NCI-H2196 treated with DMSO at 0.1 percent for 48 hours (cell line): ENCODE results near the gene ARHGEF26.

Source experiments
- DNase-seq: peaks from one replicate; lab custom pipeline; 2025; ENCODE audit not compliant: unreplicated experiment; lab: John Stamatoyannopoulos, UW

ARHGEF26 gene

DNA sequence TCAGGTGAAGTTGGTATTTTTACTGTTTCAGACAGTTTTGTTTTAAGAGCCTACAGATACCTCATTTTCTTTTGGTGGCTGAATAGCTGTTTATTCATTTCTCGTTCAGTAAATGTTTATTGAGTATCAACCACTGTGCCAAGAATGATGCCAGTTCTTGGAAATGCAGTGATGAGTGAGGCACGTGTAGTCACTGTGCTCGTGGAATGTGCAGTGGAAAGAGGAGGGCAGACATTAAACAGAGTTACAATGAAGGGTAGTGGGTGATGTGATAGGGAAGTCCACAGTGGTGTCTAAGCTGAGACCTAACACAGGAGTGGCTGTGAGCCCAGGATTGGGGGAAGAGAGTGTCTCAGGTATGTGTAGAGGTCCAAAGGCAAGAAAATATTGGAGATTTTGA, 73.7 kb downstream of the ARHGEF26 start:
- DNase-seq, result no peak

- DNase-seq, result no peak
Observed at GRCh38 chr3:154195620-154196356, 74.6 kb downstream of the ARHGEF26 start.

- no peak for DNase-seq
Observed at GRCh38 chr3:154197751-154198150, 76.6 kb downstream of the ARHGEF26 start.

- DNase-seq, result no peak
Observed at GRCh38 chr3:154209499-154209898, 88.3 kb downstream of the ARHGEF26 start.

DNA sequence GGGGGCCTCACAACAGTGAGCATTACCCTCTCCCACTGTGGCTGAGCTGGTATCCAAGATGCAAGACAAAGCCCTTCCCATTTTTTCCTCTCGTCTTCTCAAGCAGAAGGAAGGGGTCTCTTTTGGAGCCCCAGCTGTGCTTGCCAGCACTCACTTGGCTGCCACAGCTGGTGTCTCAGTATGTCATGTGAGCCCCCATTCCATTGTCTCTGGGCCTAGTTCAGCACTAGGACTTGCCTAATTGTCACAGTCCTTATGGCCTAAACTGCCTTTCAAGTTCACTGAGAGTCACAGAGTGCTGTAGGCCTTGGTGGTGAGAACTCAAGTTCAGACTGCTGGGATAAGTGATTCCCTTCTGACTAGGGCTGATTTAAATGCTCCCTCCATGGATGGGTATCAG, 89.8 kb downstream of the ARHGEF26 start:
- DNase-seq, result no peak

GRCh38 chr3:154214306-154214705, 93.1 kb downstream of the ARHGEF26 start:
- no peak for DNase-seq

GRCh38 chr3:154217671-154218070, 96.5 kb downstream of the ARHGEF26 start:
- no peak for DNase-seq

DNA sequence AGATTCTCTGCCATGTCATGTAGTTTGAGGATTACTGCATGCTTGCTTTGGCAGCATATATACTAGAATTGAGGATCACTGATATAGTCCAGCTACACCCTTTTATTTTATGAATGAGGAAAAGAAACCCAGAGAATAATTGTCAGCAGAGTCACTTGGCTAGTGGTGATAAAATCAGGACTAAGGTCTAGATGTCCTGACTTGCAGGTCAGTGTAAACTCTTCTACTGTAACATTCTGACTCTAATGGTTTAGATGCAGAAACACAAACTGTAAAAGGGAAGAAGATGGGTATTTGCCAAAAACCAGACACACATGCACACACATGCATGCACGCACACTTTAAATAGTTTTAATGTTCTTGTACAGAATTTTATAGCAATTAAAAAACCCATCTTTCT, 97.5 kb downstream of the ARHGEF26 start:
- DNase-seq, result no peak

DNA sequence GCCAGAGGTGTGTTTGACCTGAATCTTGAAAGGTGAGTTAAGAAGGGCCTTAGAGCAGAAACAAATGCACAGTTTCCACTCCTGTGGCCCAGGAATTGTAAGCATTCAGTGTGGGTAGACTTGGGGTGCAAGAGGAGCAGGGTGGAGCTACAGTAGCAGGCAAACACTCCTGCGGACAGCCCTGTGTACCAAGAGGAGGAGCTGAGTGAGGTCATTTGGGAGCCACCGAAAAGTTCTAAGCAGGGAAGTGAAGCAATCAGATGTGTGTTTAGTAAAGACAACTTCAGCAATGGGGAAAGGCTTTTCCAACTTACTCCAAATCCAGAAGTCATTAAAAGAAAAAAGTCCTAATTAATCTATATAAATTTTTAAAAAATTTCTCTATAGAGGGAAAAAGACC, 99.3 kb downstream of the ARHGEF26 start:
- DNase-seq, result no peak

GRCh38 chr3:154223519-154223918, 102.3 kb downstream of the ARHGEF26 start:
- DNase-seq, result no peak

DNA sequence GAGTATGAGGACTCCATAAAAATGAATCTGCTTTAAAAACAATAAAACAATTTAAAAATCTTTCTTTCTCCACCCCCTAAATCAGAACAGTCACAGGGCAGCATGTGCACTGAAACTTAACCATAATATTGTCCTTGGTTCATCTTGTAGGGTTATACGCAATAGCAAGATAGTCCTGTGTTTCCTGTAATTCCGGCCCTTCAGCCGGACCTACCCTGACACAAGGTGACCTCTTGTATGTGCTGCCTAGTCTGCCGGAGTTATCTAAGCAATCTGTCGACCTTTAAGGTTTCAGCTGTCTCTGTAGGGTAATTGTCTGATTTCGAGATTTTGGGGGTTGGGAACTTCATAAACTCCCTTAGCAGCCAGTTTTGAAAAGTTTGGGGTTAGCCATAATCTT, 103.2 kb downstream of the ARHGEF26 start:
- DNase-seq, result no peak

- no peak for DNase-seq
Observed at GRCh38 chr3:154224866-154225265, 103.7 kb downstream of the ARHGEF26 start.

DNA sequence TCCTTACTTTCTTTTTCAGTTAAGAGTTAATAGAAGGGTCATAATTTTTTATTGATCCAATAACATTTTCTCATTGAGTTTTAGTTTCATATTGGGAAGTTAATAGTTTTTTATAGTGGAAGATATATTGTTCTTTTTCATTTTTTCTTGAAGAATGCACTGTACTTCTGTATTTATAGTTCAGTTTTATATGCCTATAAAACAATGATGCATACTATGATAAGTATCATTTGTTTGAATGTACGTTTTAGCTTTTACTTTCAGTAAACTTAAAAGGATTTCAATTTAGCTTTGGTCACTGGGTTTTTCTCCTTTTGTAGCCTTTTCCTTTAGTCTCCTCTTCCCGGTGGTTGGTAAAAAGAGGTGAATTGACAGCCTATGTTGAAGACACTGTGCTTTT, 104.3 kb downstream of the ARHGEF26 start:
- DNase-seq, result no peak

DNA sequence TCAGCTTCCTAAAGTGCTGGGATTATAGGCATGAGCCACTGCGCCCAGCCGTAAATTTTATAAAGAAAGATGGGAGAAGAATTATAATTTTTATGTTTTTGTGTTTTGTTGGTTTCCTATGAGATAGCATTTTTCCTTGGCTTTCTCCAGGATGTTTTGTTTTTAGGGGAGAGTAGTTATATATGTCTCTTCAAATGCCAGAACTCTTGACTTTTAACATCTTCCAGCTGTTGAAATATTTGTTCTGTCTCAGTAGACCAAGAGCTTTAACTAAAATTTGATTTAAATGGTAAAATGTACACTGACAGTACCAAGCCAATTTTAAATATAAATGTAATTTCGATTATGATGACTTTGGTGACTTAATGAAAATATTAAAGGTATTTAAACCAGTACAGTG, 106.3 kb downstream of the ARHGEF26 start:
- no peak for DNase-seq

DNA sequence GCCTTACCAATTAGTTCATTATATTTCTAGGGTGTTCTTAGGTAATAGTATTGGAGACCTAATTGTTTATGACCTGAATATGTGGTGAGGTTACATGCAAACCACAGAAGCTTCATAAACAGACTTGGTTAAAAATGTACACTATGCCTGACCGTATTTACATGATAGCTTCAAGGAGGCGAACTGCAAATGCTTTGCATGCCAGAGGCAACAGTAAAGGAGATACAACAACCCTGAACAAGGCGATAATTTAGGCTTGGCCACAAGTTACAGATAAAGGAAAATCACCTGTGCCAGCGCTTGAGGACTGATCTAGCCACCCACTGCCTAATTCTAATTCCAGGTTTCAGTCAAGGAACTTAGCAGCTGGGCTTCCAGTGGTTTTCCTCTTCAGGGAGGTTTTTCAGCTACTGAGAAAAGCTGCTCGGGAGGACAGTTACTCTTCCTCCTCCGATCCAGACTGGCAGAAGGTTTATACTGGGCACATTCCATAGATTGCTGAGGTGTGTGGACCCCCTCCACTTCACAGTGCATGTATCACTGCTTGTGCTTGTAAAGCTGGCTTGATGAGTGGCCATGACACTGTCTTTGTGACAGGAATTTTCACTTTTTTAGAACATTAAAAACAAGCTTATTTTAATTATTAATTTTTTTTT, 107.5 kb downstream of the ARHGEF26 start:
- DNase-seq, result no peak

DNA sequence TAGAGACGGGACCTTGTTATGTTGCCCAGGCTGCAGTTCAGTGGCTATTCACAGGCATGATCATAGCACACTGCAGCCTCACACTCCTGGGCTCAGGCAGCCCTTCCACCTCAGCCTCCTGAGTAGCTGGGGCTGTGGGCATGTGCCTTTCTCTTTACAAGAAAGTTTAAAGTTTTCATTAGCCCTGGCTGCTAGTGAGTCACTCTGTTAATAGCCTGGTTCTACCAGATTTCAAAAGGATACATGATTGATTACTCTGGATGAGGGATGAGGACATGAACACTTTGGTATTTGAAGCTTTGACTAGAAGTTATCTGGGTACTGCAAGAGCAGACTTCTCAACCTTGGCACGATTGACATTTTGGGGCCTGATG, 108.0 kb downstream of the ARHGEF26 start:
- no peak for DNase-seq

GRCh38 chr3:154235330-154235729, 114.1 kb downstream of the ARHGEF26 start:
- no peak for DNase-seq

DNA sequence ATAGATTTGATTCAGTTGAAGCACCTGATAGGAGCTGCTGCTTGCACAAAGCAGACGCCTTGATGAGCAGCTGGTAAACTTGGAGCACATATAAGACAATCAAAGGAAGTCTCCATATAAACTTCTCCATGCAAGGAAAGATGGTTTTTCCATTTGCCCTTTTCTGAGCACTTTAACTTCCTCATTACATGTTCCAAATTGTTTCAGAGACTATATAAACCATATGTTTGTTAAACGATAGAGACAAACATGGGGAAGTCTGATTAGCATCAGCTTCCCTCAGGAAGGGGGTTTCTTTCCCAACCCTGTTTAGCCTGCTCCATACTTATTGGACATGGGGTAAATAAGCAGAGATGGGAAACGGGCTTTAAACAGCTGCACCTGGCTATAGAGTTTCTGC, 115.1 kb downstream of the ARHGEF26 start:
- no peak for DNase-seq

- DNase-seq, result no peak
Observed at GRCh38 chr3:154240235-154240634, 119.0 kb downstream of the ARHGEF26 start.

- no peak for DNase-seq
Observed at GRCh38 chr3:154241496-154241895, 120.3 kb downstream of the ARHGEF26 start.

DNA sequence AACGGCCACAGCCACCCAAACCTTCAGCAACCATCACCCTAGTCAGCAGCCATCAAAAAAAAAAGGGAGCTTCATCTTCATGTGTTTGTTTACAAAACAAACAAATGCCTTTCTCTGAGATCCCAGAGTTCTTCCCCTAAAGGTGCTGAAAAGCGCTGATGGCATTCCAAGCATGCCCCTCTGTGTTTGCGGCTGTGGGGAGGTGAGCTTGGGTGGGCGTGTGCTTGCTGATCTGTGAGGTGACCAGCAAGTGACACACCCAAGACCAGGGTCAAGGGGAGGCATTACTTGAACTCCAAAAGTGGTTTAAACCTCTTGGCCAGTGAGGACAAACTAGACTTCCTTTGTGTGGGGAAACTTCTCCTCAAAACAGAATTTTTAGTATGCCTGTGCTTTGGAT, 121.6 kb downstream of the ARHGEF26 start:
- no peak for DNase-seq

- no peak for DNase-seq
Observed at GRCh38 chr3:154243353-154243752, 122.2 kb downstream of the ARHGEF26 start.

GRCh38 chr3:154244644-154245043, 123.5 kb downstream of the ARHGEF26 start:
- no peak for DNase-seq
